ENCODE measurements around the gene EPX.
A peak's percentile ranks its signal among the peaks of the same experiment; 100 is the strongest.

EPX gene

GRCh38 chr17:58246104-58246740, 53.7 kb downstream of the EPX start:
- Histone ChIP-seq H3K27me3 (ENCODE audit: control insufficient read depth in 1 of 2, insufficient read depth in 1 of 2, low read length in 2 of 2) (peaks cover 78 to 90% of the 10 kb centered on the region in 2 experiments), H3K9ac (ENCODE audit: low read length) (no peak overlapping the region), H3K9me3 (ENCODE audit: control insufficient read depth, low read length) (no peaks in the 10 kb centered on the region), H2BK5ac (ENCODE audit: low read depth, low read length, poor library complexity, severe bottlenecking) (no peak overlapping the region), H3K36me3 (ENCODE audit: control insufficient read depth in 1 of 2, insufficient read depth in 2 of 2, low read depth in 1 of 2, low read length in 2 of 2) (no peaks in the 10 kb centered on the region), H3K14ac (ENCODE audit: low read length in 2 of 2) (no peak overlapping the region), H4K91ac (ENCODE audit: low read length) (no peak overlapping the region), H2AFZ (ENCODE audit: low read depth, low read length) (no peak overlapping the region), H3K4ac (ENCODE audit: low read depth in 1 of 2, low read length in 2 of 2) (no peak overlapping the region), H3K18ac (ENCODE audit: low read depth in 1 of 2, low read length in 2 of 2) (no peak overlapping the region), H3K4me1 (ENCODE audit: control insufficient read depth, insufficient read depth, low read depth, low read length) (peaks cover 10% of the 10 kb centered on the region), H4K8ac (ENCODE audit: low read length) (no peak overlapping the region), H2BK120ac (ENCODE audit: low read depth, low read length) (no peak overlapping the region), H3K4me3 (ENCODE audit: insufficient read depth in 1 of 2, low read depth in 1 of 2, low read length in 2 of 2) (no peak overlapping the region), H3K4me2 (ENCODE audit: low read length, poor library complexity, severe bottlenecking) (no peak overlapping the region), H3K23ac (ENCODE audit: low read length in 2 of 2) (no peak overlapping the region), H3K27ac (ENCODE audit: low read length, poor library complexity, severe bottlenecking) (no peak overlapping the region), H2AK5ac (ENCODE audit: low read length, severe bottlenecking) (no peak overlapping the region), H2BK15ac (ENCODE audit: low read depth, poor library complexity, severe bottlenecking) (no peak overlapping the region), H2BK12ac (ENCODE audit: low read length in 2 of 2) (no peak overlapping the region), H3K79me1 (replicated peaks; ENCODE audit: low read length, poor library complexity, severe bottlenecking) (no peaks in the 10 kb centered on the region)
- DNase-seq, result no peak
- WGBS, result 73% methylated on average over 13 of the region's 13 CpGs

DNA sequence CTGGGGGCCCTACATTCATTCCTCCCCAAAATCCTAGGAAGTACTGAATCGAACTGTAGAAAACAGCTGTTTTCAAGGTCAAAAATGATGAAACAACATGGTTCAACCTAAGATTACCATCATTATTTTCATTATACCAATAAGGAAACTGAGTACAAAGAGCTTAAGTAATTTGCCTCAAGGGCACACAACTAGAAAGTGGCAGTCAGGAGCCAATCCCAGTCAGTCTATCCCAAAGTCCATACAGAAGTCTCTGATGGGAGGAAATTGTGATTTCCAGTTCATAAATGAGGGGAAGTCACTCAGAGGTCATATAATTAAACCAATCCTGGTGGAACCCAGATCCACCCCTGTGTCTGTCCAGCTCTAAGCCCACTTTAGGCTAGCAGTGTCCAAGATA, 54.3 kb downstream of the EPX start:
- H3K9me3 ChIP-seq (ENCODE audit: control insufficient read depth, low read length), result no peaks in the 10 kb centered on the region

GRCh38 chr17:58247511-58248363, 55.2 kb downstream of the EPX start:
- Histone ChIP-seq H4K8ac (ENCODE audit: low read length) (no peak overlapping the region), H2AFZ (ENCODE audit: low read depth, low read length) (no peak overlapping the region), H2BK12ac (ENCODE audit: low read length in 2 of 2) (no peak overlapping the region), H2BK120ac (ENCODE audit: low read depth, low read length) (no peak overlapping the region), H2BK15ac (ENCODE audit: low read depth, poor library complexity, severe bottlenecking) (no peak overlapping the region), H2AK5ac (ENCODE audit: low read length, severe bottlenecking) (no peak overlapping the region), H2BK5ac (ENCODE audit: low read depth, low read length, poor library complexity, severe bottlenecking) (no peak overlapping the region), H3K4ac (ENCODE audit: low read depth in 1 of 2, low read length in 2 of 2) (no peak overlapping the region), H3K36me3 (ENCODE audit: control insufficient read depth in 1 of 2, insufficient read depth in 2 of 2, low read depth in 1 of 2, low read length in 2 of 2) (no peaks in the 10 kb centered on the region), H3K23ac (ENCODE audit: low read length in 2 of 2) (no peak overlapping the region), H3K14ac (ENCODE audit: low read length in 2 of 2) (no peak overlapping the region), H3K18ac (ENCODE audit: low read depth in 1 of 2, low read length in 2 of 2) (no peak overlapping the region), H3K27me3 (ENCODE audit: control insufficient read depth in 1 of 2, insufficient read depth in 1 of 2, low read length in 2 of 2) (peaks cover 78 to 90% of the 10 kb centered on the region in 2 experiments), H3K4me1 (ENCODE audit: control insufficient read depth, insufficient read depth, low read depth, low read length) (peaks cover 10% of the 10 kb centered on the region), H3K9ac (ENCODE audit: low read length) (no peak overlapping the region), H3K4me2 (ENCODE audit: low read length, poor library complexity, severe bottlenecking) (no peak overlapping the region), H3K4me3 (ENCODE audit: insufficient read depth in 1 of 2, low read depth in 1 of 2, low read length in 2 of 2) (no peak overlapping the region), H3K27ac (ENCODE audit: low read length, poor library complexity, severe bottlenecking) (no peak overlapping the region), H3K9me3 (ENCODE audit: control insufficient read depth, low read length) (no peaks in the 10 kb centered on the region), H3K79me1 (replicated peaks; ENCODE audit: low read length, poor library complexity, severe bottlenecking) (no peaks in the 10 kb centered on the region), H4K91ac (ENCODE audit: low read length) (no peak overlapping the region)
- DNase-seq, result no peak
- WGBS, result 83% methylated on average over 9 of the region's 10 CpGs

More for the DNA sequence above, 54.3 kb downstream of the EPX start:
- Histone ChIP-seq H3K4ac (ENCODE audit: low read depth in 1 of 2, low read length in 2 of 2) (no peak overlapping the region), H2AFZ (ENCODE audit: low read depth, low read length) (no peak overlapping the region), H4K8ac (ENCODE audit: low read length) (no peak overlapping the region), H2BK5ac (ENCODE audit: low read depth, low read length, poor library complexity, severe bottlenecking) (no peak overlapping the region), H3K4me3 (ENCODE audit: insufficient read depth in 1 of 2, low read depth in 1 of 2, low read length in 2 of 2) (no peak overlapping the region), H3K23ac (ENCODE audit: low read length in 2 of 2) (no peak overlapping the region), H2BK15ac (ENCODE audit: low read depth, poor library complexity, severe bottlenecking) (no peak overlapping the region), H3K14ac (ENCODE audit: low read length in 2 of 2) (no peak overlapping the region), H4K91ac (ENCODE audit: low read length) (no peak overlapping the region), H3K4me2 (ENCODE audit: low read length, poor library complexity, severe bottlenecking) (no peak overlapping the region), H3K36me3 (ENCODE audit: control insufficient read depth in 1 of 2, insufficient read depth in 2 of 2, low read depth in 1 of 2, low read length in 2 of 2) (no peaks in the 10 kb centered on the region), H3K27me3 (ENCODE audit: control insufficient read depth in 1 of 2, insufficient read depth in 1 of 2, low read length in 2 of 2) (peaks cover 77 to 90% of the 10 kb centered on the region in 2 experiments), H2BK12ac (ENCODE audit: low read length in 2 of 2) (no peak overlapping the region), H3K9ac (ENCODE audit: low read length) (no peak overlapping the region), H2AK5ac (ENCODE audit: low read length, severe bottlenecking) (no peak overlapping the region), H3K27ac (ENCODE audit: low read length, poor library complexity, severe bottlenecking) (no peak overlapping the region), H3K79me1 (replicated peaks; ENCODE audit: low read length, poor library complexity, severe bottlenecking) (no peaks in the 10 kb centered on the region), H2BK120ac (ENCODE audit: low read depth, low read length) (no peak overlapping the region), H3K18ac (ENCODE audit: low read depth in 1 of 2, low read length in 2 of 2) (no peak overlapping the region), H3K4me1 (ENCODE audit: control insufficient read depth, insufficient read depth, low read depth, low read length) (peaks cover 10% of the 10 kb centered on the region)
- DNase-seq, result no peak
- WGBS, result 100% methylated on average over 1 of the region's 1 CpG

DNA sequence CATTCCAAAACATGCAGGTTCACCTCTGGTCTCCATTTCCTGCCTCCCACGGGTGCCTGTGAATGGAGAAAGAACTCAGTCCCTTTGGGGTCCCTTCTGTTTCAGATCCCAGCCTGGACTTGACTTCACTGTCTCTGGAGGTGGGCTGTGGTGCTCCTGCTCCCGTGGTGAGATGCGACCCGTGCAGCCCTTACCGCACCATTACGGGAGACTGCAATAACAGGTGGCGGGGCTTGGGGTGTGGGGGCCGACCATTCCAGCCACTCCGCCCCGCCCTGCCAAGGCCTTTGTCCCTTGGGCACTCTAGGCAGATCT, 56.4 kb downstream of the EPX start:
- Histone ChIP-seq H2AK5ac (ENCODE audit: low read length, severe bottlenecking) (no peak overlapping the region), H3K79me1 (replicated peaks; ENCODE audit: low read length, poor library complexity, severe bottlenecking) (no peaks in the 10 kb centered on the region), H3K14ac (ENCODE audit: low read length in 2 of 2) (no peak overlapping the region), H3K4me3 (ENCODE audit: insufficient read depth in 1 of 2, low read depth in 1 of 2, low read length in 2 of 2) (peak overlapping the region in 1 of 2 experiments; percentile 76), H2BK15ac (ENCODE audit: low read depth, poor library complexity, severe bottlenecking) (no peak overlapping the region), H3K4ac (ENCODE audit: low read depth in 1 of 2, low read length in 2 of 2) (no peak overlapping the region), H3K36me3 (ENCODE audit: control insufficient read depth in 1 of 2, insufficient read depth in 2 of 2, low read depth in 1 of 2, low read length in 2 of 2) (no peaks in the 10 kb centered on the region), H2BK5ac (ENCODE audit: low read depth, low read length, poor library complexity, severe bottlenecking) (no peak overlapping the region), H2BK120ac (ENCODE audit: low read depth, low read length) (no peak overlapping the region), H3K9me3 (ENCODE audit: control insufficient read depth, low read length) (no peaks in the 10 kb centered on the region), H3K27me3 (ENCODE audit: control insufficient read depth in 1 of 2, insufficient read depth in 1 of 2, low read length in 2 of 2) (peaks cover 69 to 89% of the 10 kb centered on the region in 2 experiments), H4K8ac (ENCODE audit: low read length) (no peak overlapping the region), H3K9ac (ENCODE audit: low read length) (no peak overlapping the region), H2AFZ (ENCODE audit: low read depth, low read length) (no peak overlapping the region), H3K4me2 (ENCODE audit: low read length, poor library complexity, severe bottlenecking) (no peak overlapping the region), H3K4me1 (ENCODE audit: control insufficient read depth, insufficient read depth, low read depth, low read length) (peaks cover 10% of the 10 kb centered on the region), H4K91ac (ENCODE audit: low read length) (no peak overlapping the region), H3K18ac (ENCODE audit: low read depth in 1 of 2, low read length in 2 of 2) (no peak overlapping the region), H3K27ac (ENCODE audit: low read length, poor library complexity, severe bottlenecking) (no peak overlapping the region), H2BK12ac (ENCODE audit: low read length in 2 of 2) (peak overlapping the region in 1 of 2 experiments; percentile 21), H3K23ac (ENCODE audit: low read length in 2 of 2) (no peak overlapping the region)
- WGBS, result 28% methylated on average over 10 of the region's 10 CpGs
- DNase-seq, result no peak

Measured in mesenchymal stem cell (in vitro differentiated cells and primary cell).